Lower leg skin (tissue), 4 donors: Measurements from ENCODE around the gene CD82. TPM values are rescaled to one million over a fixed set of nuclear protein-coding genes. Genes with fewer than 3 reads are reported as not detected.

Source experiments
- DNase-seq, 2 donors: peaks; one replicate each; pipeline ENCODE4 v3.0.0-alpha.2; 2019; ENCODE audit warnings: low spot score in 2 of 2
- H3K4me3 ChIP-seq: fragments of 200-600 bp; sonication (generic); 2 replicates; pipeline ENCODE4 v1.5.1; 2017; ENCODE audit warnings: mild to moderate bottlenecking, low read depth; ENCODE audit not compliant: poor library complexity, severe bottlenecking
- CTCF ChIP-seq, 3 donors: fragments of 450-650 bp; IDR thresholded peaks; one replicate each; pipeline ENCODE4 v1.5.1; 2016; ENCODE audit warnings: antibody characterized with exemption in 3 of 3, mild to moderate bottlenecking in 3 of 3, moderate library complexity in 2 of 3
- POLR2A ChIP-seq, 2 donors: fragments of 450-650 bp; IDR thresholded peaks; one replicate each; pipeline ENCODE4 v1.6.1; 2016 to 2017; ENCODE audit warnings: antibody characterized with exemption in 2 of 2, mild to moderate bottlenecking in 1 of 2, moderate library complexity in 1 of 2
- WGBS, 2 donors: methylation state at CpG; one replicate each; pipeline ENCODE4 v1.1.5; 2018; 5-methylcytosine and 5-hydroxymethylcytosine counted together
- intact Hi-C: fragments of 100-400 bp; cut with DNase I; formaldehyde crosslinking; loops from one replicate; pipeline ENCODE4 v1.15.0; 2023; ENCODE audit warnings: low total_unique reads
- total RNA-seq, 4 donors: library from RNA; depleted of rRNA; stranded (reverse); fragments of >200 nt; gene quantifications; one replicate each; pipeline ENCODE4 v1.1.0, GENCODE V29; 2016

Gene CD82
- total RNA-seq, 4 donors from 2014 or later, result 47.1 to 95.4 (median 76.6) TPM

GRCh38 chr11:44570411-44571155 lies 5.1 kb downstream of the CD82 start:
- 87 to 91% methylated on average over 9 to 10 of the region's 10 CpGs for WGBS, 2 donors
- no peak overlapping the region for H3K4me3 ChIP-seq

GRCh38 chr11:44571871-44572270 lies 6.4 kb downstream of the CD82 start:
- TF ChIP-seq POLR2A (IDR thresholded peaks at IDR 0.05), result no peak
- TF ChIP-seq CTCF (IDR thresholded peaks at IDR 0.05), result no peak
- WGBS, 2 donors, result 53 to 80% methylated on average over 2 of the region's 2 CpGs
- intact Hi-C loops, result no loop called here
- no peak for DNase-seq
- no peak overlapping the region for H3K4me3 ChIP-seq

More at GRCh38 chr11:44570411-44571155, 5.1 kb downstream of the CD82 start:
- no peak for DNase-seq
- intact Hi-C loops, result no loop called here
- TF ChIP-seq CTCF (IDR thresholded peaks at IDR 0.05) (no peak), POLR2A (IDR thresholded peaks at IDR 0.05) (no peak)

- no peak for TF ChIP-seq POLR2A (IDR thresholded peaks at IDR 0.05)
- no peak for TF ChIP-seq CTCF (IDR thresholded peaks at IDR 0.05)
Observed at GRCh38 chr11:44572436-44572835, 7.0 kb downstream of the CD82 start.

DNA sequence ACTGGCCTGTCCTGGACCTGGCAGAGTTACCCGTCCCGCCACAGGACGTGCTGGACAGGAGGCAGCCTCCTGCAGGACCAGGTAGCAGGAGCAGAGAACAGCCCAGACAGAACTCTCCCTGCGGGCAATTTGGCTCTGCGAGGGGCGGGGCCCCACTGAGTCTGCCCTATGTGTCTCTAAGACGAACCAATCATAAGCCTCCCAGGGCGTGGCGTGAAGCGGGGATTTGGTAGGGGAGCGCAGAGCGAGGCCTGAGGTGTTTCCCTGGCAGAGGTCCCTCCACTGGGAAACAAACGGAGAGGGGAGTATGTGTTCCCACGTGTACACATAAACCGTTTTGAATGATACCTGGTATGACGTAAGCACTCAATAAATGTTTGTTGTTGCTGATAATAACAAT lies 7.4 kb downstream of the CD82 start:
- intact Hi-C loops, result no loop called here
- 59 to 64% methylated on average over 16 of the region's 16 CpGs for WGBS, 2 donors

More at GRCh38 chr11:44572436-44572835, 7.0 kb downstream of the CD82 start:
- DNase-seq, result no peak
- no peak overlapping the region for H3K4me3 ChIP-seq
- WGBS, 2 donors, result 87 to 89% methylated on average over 7 of the region's 7 CpGs
- intact Hi-C loops, result no loop called here

GRCh38 chr11:44573333-44573732 lies 7.9 kb downstream of the CD82 start:
- intact Hi-C loops, result no loop called here
- H3K4me3 ChIP-seq, result no peak overlapping the region
- no peak for TF ChIP-seq CTCF (IDR thresholded peaks at IDR 0.05)
- no peak for TF ChIP-seq POLR2A (IDR thresholded peaks at IDR 0.05)
- 52 to 62% methylated on average over 3 of the region's 3 CpGs for WGBS, 2 donors
- no peak for DNase-seq

More for the DNA sequence above, 7.4 kb downstream of the CD82 start:
- H3K4me3 ChIP-seq, result no peak overlapping the region
- TF ChIP-seq POLR2A (IDR thresholded peaks at IDR 0.05) (no peak), CTCF (IDR thresholded peaks at IDR 0.05) (no peak)
- DNase-seq, result peak in 1 of 2 donors; percentile 48
